T-helper 1 cell (primary cell): ENCODE measurements around the gene SPINT3.
A peak's percentile ranks its signal among the peaks of the same experiment; 100 is the strongest.
"Not testable (repeated sequence)": the region's sequence is repeated elsewhere in the genome, so short reads cannot be mapped to it uniquely, and the experiment has no call there.

Source experiments
- DNase-seq, 5 donors: peaks; one replicate each; pipeline ENCODE4 v3.0.0-alpha.2; 2012 to 2020

SPINT3 gene

GRCh38 chr20:45502561-45502960 is 12.9 kb downstream of the SPINT3 start:
- no peak for DNase-seq

- DNase-seq, result no peak
Measured at GRCh38 chr20:45501600-45501999, 13.8 kb downstream of the SPINT3 start.

DNA sequence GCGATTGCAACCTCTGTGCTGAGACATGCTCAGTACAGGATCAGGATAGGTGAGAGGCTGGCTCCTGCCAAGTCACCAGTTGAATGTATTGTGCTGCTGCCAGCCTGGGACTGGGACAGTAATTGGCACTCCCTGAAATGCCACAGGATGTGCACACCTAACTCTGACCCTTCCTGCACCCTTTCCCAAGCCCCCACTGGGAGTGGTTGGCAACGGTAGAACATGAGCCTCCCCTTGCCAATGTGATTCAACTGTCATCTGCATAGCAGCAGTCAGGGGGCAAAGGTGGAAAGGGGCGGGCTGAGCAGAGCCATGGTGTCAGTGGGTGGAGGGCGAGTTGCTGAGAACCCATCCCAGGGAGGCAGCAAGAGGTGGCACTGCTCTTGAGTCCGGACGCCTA is 15.4 kb downstream of the SPINT3 start:
- DNase-seq, result no peak

DNA sequence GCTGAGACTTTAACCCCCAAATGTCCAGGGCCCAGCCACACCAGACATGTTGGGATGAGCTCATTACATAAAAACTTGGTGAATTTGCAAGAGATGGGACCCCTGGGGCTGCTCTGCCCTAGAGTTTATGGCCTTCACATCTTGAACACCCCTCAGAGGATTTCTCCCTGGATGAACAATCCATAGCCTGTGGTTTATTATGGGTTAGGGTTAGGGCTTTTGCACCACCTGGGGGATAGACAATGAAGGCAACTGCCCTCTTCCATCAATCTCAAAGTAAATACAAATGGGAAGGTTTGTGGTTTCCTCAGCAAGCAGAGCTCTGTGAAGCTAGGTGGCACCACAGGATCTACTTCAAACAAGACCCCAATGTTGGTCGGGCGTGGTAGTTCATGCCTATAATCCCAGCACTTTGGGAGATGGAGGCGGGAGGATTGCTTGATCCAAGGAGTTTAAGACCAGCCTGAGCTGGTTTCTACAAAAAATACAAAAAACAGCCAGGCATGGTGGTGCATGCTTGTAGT is 17.4 kb downstream of the SPINT3 start:
- DNase-seq, result no peak

- DNase-seq, result no peak
Measured at GRCh38 chr20:45496166-45496565, 19.3 kb downstream of the SPINT3 start.

DNA sequence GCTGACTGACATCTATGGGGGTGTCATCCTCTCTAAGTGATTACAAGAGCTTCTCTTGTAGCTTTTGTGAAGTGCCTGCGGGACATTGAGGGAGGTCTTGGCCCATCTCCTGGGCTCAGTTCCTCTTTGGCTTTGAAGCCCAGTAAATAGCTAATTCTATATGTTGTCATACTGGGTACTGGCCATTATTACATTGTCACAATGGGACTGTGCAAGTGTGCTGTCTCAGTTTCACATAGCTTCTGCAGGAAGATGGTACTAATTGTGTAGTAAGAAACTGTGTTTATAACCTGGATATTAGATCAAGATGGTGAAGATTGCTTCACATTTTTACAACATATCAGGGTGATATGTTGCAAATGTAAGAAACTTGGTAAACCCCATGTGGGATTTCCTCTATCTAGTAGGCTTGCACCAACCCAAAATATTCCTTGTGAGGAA is 19.9 kb downstream of the SPINT3 start:
- no peak for DNase-seq

GRCh38 chr20:45489083-45489531 is 26.3 kb downstream of the SPINT3 start:
- no peak for DNase-seq

DNA sequence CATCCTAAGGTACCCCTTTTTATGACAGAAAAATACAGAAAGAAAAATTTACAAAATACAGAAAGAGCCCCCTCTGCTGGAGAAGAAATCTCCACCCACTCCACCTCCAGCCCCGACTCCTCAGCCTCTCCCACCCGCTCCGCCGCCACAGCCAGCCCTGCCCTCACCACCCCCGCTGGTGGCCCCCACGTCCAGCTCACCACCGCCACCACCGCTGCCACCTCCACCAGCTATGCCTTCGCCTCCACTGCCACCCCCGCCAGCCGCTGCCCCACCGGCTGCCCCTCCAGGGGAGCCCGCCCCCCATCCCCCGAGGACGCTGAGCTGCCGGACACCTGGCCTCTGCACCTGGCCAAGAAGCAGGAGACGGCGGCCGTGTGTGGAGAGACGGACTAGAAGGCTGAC is 28.2 kb downstream of the SPINT3 start:
- DNase-seq, result no peak

DNA sequence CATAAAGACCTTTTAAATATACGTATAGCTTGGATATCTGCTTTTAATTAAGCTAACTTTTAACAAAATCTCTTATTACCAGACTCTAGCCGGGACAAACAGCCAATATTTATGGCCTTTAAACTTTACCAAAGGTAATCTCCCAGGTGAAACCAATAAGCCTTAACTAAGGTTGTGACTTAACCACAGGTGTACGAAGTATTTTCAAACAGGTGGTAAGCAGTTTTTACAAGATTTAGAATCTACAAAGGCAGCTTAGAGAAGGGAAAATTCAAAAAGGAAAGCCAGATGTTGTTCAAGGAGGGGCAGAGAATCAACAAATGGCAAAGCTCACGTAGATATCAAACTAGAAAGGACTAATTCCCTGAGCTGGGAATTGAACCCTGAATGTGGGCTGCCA is 30.0 kb downstream of the SPINT3 start:
- no peak for DNase-seq

- DNase-seq, result no peak
Measured at GRCh38 chr20:45484676-45485075, 30.7 kb downstream of the SPINT3 start.

GRCh38 chr20:45479822-45480221 is 35.6 kb downstream of the SPINT3 start:
- no peak for DNase-seq

DNA sequence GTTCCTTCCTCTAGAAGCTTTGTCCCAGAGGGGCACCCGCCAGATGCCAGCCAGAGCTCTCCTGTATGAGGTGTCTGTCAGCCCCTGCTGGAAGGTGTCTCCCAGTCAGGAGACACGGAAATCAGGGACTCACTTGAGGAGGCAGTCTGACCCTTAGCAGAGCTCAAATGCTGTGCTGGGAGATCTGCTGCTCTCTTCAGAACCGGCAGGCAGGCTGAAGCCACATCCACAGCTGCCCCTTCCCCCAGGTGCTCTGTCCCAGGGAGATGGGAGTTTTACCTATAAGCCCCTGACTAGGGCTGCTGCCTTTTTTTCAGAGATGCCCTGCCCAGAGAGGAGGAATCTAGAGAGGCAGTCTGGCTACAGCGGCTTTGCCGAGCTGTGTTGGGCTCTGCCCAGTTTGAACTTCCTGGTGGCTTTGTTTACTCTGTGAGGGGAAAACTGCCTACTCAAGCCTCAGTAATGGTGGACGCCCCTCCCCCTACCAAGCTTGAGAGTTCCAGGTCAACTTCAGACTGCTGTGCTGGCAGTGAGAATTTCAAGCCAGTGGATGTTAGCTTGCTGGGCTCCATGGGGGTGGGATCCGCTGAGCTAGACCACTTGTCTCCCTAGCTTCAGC is 37.8 kb downstream of the SPINT3 start:
- DNase-seq, result not testable (repeated sequence)

DNA sequence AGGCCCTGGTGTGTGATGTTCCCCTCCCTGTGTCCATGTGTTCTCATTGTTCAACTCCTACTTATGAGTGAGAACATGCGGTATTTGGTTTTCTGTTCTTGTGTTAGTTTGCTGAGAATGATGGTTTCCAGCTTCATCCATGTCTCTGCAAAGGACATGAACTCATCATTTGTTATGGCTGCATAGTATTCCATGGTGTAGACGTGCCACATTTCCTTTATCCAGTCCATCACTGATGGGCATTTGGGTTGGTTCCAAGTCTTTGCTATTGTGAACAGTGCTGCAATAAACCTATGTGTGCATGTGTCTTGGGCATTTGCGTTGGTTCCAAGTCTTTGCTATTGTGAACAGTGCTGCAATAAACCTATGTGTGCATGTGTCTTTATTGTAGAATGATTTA is 43.1 kb downstream of the SPINT3 start:
- DNase-seq, result not testable (repeated sequence)

DNA sequence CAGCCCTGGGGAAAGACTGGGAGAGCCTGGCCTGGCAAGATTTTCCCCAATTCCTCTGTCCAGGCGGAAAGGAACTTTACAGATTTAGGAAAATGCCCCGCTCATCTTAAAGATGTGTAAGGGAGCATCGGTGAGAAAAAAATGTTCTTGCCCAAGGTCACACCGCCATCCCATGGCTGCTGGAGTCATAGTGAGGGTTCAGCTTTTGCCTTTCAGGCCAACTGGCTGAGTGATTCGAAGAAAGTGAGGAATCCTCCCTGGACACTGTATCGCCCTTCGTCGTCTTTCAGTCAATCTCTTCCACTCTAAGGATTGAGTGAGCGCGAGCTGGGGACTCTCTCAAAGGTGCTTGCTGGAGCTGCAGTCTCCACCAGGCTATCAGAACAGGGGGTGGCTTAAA is 44.5 kb downstream of the SPINT3 start:
- no peak for DNase-seq

- peak in 1 of 5 donors; percentile 11 for DNase-seq
Measured at GRCh38 chr20:45470262-45470931, 45.0 kb downstream of the SPINT3 start.

GRCh38 chr20:45469336-45470261 is 45.8 kb downstream of the SPINT3 start, which contains the start of gene WFDC2:
Gene WFDC2, plus strand, starts transcription at chr20:45469753. Its CDS starts 29 bp downstream, at chr20:45469782.
- no peak for DNase-seq

- DNase-seq, result no peak
Measured at GRCh38 chr20:45467861-45468260, 47.6 kb downstream of the SPINT3 start.

GRCh38 chr20:45467172-45467571 is 48.2 kb downstream of the SPINT3 start:
- no peak for DNase-seq

- no peak for DNase-seq
Measured at GRCh38 chr20:45465491-45466266, 49.7 kb downstream of the SPINT3 start.

DNA sequence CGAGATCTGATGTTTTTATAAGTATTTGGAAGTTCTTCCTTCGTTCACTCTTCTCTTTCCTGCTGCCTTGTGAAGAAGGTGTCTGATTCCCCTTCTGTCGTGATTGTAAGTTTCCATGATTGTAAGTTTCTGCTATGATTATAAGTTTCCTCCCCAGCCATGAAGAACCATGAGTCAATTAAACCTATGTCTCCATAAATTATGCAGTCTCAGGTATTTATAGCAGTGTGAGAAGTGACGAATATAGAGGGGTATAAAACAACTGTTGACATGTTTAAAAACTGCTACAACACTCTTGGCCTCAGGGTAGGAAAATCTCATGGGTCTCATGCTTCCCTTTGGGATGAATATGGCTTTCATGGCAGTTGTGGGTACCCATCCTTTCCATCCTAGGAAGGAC is 51.7 kb downstream of the SPINT3 start:
- DNase-seq, result no peak

DNA sequence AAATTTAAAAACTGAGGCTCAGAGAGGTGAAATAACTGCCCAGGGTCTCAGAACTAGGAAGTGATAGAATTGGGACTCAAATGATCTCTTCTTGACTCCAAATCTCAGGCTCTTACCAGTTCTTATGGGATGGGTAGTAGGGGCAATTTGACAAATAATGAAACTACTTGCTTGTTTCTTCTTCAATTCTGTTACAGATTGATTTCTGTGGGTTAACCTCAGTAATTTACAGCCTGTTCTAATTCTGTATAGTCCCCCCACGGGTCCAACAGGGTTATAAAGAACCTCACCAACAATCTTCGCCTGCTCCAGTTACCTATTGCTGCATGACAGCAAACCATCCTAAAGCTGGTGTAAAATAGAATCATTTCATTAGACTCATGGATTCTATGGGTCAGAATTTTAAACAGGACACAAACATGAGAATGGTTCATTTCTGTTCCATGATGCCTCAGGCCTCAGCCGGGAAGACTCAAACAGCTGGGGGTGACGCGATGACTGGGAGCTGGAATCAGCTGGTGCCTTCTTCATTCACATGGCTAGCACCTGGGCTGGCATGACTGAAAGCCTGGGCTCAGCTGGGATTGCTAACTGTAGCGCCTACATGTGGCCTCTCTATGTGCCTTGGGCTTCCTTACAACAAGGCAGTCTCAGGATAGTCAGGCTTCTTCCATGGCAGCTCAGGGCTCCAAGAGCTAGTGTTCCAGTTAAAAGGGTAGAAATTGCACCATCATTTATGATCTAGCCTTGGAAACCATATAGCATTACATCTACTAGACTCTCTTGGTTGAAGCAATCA is 52.5 kb downstream of the SPINT3 start:
- DNase-seq, result no peak
